Ishikawa (cell line): ENCODE results near the gene OR4K17.

Source experiments
- CEBPB ChIP-seq: IDR thresholded peaks from 2 replicates; pipeline ENCODE4 v1.6.1; 2012
- CREB1 ChIP-seq: IDR thresholded peaks from 2 replicates; pipeline ENCODE4 v1.6.1; 2012; ENCODE audit warnings: low read depth
- EGR1 ChIP-seq: IDR thresholded peaks from 2 replicates; pipeline ENCODE4 v1.6.1; 2012
- EP300 ChIP-seq: IDR thresholded peaks from 2 replicates; pipeline ENCODE4 v1.6.1; 2012; ENCODE audit warnings: borderline replicate concordance
- FOXM1 ChIP-seq: IDR thresholded peaks from 2 replicates; pipeline ENCODE4 v1.6.1; 2012; ENCODE audit warnings: low read depth, borderline replicate concordance
- NFIC ChIP-seq: IDR thresholded peaks from 2 replicates; pipeline ENCODE4 v1.6.1; 2012
- RAD21 ChIP-seq: IDR thresholded peaks from 2 replicates; pipeline ENCODE4 v1.6.1; 2012; ENCODE audit warnings: low read depth
- TAF1 ChIP-seq: IDR thresholded peaks from 2 replicates; pipeline ENCODE4 v1.6.1; 2012; ENCODE audit warnings: low read depth, mild to moderate bottlenecking
- TCF12 ChIP-seq: IDR thresholded peaks from 2 replicates; pipeline ENCODE4 v1.6.1; 2012; ENCODE audit warnings: low read depth
- TEAD4 ChIP-seq: IDR thresholded peaks from 2 replicates; pipeline ENCODE4 v1.6.1; 2012
- YY1 ChIP-seq: IDR thresholded peaks from 2 replicates; pipeline ENCODE4 v1.6.1; 2012; ENCODE audit warnings: low read depth
- ZBTB7A ChIP-seq: IDR thresholded peaks from 2 replicates; pipeline ENCODE4 v1.6.1; 2012; ENCODE audit warnings: low read depth
- TF ChIP-seq, protein P1 (sequence below): IDR thresholded peaks from 2 replicates; pipeline ENCODE4 v1.6.1; 2012
- TF ChIP-seq, protein P2 (sequence below): IDR thresholded peaks from 2 replicates; pipeline ENCODE4 v1.6.1; 2012
- TF ChIP-seq, protein P3 (sequence below): IDR thresholded peaks from 2 replicates; pipeline ENCODE4 v1.6.1; 2012; ENCODE audit warnings: low read depth, mild to moderate bottlenecking

The OR4K17 gene, protein sequence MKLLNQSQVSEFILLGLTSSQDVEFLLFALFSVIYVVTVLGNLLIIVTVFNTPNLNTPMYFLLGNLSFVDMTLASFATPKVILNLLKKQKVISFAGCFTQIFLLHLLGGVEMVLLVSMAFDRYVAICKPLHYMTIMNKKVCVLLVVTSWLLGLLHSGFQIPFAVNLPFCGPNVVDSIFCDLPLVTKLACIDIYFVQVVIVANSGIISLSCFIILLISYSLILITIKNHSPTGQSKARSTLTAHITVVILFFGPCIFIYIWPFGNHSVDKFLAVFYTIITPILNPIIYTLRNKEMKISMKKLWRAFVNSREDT

DNA sequence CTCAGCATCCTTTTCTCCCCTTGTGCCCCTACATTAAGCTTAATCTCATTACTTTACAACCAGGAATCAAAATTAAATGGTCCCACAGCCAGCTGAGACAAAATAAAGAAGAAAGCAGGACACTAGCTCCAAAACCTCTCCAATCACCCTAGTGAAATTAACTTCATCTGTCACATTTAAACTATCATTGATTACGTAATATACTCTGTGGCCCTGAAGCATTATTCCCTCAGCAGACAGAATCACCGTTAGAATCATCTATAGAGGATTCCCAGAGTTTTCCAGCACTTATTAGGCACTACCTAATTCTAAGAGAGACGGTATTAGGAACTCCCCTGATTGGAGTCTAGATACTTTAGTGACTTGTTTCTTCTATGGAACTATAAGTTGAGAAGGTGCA lies at the start of gene OR4K17:
Gene OR4K17 (plus strand): TSS at position 302 of the 400 bp plus-strand sequence. CDS start 6,761 bp downstream, outside the sequence.
- TF ChIP-seq RAD21: no peak
- TF ChIP-seq TAF1: no peak
- TF ChIP-seq, protein P1, sequence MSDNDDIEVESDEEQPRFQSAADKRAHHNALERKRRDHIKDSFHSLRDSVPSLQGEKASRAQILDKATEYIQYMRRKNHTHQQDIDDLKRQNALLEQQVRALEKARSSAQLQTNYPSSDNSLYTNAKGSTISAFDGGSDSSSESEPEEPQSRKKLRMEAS: no peak

DNA sequence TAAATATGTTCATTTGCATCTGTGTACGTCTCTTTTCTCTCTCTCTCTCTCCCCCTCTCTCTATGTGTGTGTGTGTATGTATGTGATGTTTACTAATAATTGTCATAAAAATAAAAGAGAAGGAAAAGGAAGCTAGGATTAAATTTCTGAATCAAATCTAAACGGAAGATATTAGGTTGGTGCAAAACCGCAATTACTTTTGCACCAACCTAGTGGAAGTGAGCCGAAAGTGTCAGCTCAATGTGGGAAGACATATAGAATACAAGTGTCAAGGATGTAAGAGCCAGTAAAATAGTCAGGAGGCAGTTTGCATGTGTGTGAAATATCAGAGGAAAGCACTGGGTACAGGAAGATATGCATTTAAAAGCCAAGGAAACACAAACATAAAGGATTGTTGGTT lies 18.5 kb upstream of the OR4K17 start:
- TF ChIP-seq, protein P1: no peak

DNA sequence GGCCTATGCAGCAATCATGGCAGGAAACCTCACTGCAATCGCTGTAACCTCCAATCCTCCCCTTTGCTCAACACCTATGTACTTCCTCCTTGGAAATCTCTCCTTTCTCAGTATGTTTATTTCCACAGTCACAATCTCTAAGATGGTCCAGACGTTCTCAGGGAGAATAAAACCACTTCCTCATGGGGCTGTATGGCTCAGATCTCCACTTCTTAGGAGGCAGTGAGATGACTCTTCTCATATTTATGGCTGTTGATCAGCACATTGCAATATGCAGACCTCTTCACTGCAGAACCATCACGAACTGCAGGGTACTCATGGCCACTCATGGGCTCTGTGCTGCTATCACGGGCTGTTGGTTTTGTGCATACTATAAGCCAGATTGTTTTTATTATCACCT lies 17.1 kb upstream of the OR4K17 start:
- TF ChIP-seq EGR1 (no peak), CREB1 (no peak), ZBTB7A (no peak), TEAD4 (no peak), EP300 (no peak), FOXM1 (no peak), TAF1 (no peak), TCF12 (no peak), RAD21 (no peak), NFIC (no peak), YY1 (no peak), CEBPB (no peak)
- TF ChIP-seq, protein P2, sequence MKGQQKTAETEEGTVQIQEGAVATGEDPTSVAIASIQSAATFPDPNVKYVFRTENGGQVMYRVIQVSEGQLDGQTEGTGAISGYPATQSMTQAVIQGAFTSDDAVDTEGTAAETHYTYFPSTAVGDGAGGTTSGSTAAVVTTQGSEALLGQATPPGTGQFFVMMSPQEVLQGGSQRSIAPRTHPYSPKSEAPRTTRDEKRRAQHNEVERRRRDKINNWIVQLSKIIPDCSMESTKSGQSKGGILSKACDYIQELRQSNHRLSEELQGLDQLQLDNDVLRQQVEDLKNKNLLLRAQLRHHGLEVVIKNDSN: no peak
- TF ChIP-seq, protein P3, sequence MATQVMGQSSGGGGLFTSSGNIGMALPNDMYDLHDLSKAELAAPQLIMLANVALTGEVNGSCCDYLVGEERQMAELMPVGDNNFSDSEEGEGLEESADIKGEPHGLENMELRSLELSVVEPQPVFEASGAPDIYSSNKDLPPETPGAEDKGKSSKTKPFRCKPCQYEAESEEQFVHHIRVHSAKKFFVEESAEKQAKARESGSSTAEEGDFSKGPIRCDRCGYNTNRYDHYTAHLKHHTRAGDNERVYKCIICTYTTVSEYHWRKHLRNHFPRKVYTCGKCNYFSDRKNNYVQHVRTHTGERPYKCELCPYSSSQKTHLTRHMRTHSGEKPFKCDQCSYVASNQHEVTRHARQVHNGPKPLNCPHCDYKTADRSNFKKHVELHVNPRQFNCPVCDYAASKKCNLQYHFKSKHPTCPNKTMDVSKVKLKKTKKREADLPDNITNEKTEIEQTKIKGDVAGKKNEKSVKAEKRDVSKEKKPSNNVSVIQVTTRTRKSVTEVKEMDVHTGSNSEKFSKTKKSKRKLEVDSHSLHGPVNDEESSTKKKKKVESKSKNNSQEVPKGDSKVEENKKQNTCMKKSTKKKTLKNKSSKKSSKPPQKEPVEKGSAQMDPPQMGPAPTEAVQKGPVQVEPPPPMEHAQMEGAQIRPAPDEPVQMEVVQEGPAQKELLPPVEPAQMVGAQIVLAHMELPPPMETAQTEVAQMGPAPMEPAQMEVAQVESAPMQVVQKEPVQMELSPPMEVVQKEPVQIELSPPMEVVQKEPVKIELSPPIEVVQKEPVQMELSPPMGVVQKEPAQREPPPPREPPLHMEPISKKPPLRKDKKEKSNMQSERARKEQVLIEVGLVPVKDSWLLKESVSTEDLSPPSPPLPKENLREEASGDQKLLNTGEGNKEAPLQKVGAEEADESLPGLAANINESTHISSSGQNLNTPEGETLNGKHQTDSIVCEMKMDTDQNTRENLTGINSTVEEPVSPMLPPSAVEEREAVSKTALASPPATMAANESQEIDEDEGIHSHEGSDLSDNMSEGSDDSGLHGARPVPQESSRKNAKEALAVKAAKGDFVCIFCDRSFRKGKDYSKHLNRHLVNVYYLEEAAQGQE: no peak
- TF ChIP-seq, protein P1: no peak

DNA sequence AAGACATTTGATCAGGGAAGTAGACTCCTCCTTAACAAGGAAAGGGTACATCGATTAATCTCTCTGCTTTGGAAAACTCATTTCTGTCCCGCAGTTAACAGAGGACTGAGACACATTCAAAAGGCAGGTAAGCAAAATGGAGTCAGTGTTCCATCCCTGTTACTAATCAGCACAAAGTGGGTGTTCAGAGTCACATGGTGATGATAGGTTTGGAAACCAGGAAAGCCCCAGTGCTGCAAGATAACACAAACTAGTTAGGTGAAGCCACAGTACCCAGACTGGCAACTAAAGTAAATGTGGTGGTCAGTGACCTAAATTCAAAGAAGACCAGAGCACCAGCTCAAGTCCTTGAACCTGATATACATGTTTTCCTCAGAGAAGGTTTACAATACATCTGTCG lies 1.8 kb downstream of the OR4K17 start:
- TF ChIP-seq, protein P1: no peak
- TF ChIP-seq, protein P2: no peak
- TF ChIP-seq NFIC (no peak), ZBTB7A (no peak), RAD21 (no peak), EP300 (no peak)
- TF ChIP-seq, protein P3: no peak

DNA sequence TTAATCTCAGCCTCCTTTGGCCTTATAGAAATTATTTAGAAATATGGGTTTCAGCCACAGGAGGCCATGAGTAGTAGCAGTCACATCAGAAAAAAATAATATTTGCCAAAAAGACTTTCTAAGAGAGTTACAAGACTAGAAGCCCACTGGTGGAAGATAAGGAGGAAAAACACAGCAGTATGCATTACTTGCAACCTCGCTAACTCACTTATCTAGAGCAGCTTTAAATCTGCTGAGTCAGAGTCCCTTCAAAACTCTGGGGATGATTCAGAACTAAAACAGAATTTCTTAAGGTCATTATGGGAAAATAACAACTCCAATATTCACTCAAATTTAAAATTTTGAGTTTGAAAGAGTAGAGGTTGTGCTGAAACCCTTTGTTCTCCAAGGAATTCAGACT lies 6.2 kb downstream of the OR4K17 start:
- TF ChIP-seq, protein P3: no peak
- TF ChIP-seq ZBTB7A: no peak
- no peak for TF ChIP-seq RAD21
- TF ChIP-seq, protein P2: no peak
- TF ChIP-seq EGR1: no peak
- no peak for TF ChIP-seq TCF12
